HepG2 (cell line): ENCODE data around the gene MS4A1.
"Not testable (repeated sequence)": the region's sequence is repeated elsewhere in the genome, so short reads cannot be mapped to it uniquely, and the experiment has no call there.

Experiments used
- ATAD3A ChIP-seq: sonication (generic); formaldehyde crosslinking; IDR thresholded peaks from 2 replicates; pipeline ENCODE4 v1.4.0; 2020; ENCODE audit warnings: missing genetic modification reagents
- EP300 ChIP-seq, 3 experiments: sonication (generic) in 1 of 3; formaldehyde crosslinking in 1 of 3; IDR thresholded peaks; 2 replicates each; pipeline versions ENCODE4 v1.5.1 to v1.6.1; 2011 to 2020; ENCODE audit warnings: low read depth in 2 of 3, low read length in 2 of 3, borderline replicate concordance in 1 of 3, improper control_type of control experiment in 1 of 3, mild to moderate bottlenecking in 1 of 3, missing genetic modification reagents in 1 of 3, moderate library complexity in 1 of 3
- NFE2 ChIP-seq: sonication (generic); formaldehyde crosslinking; IDR thresholded peaks from 2 replicates; pipeline ENCODE4 v1.4.0; 2020; ENCODE audit warnings: missing genetic modification reagents
- NPAS2 ChIP-seq: sonication (generic); formaldehyde crosslinking; IDR thresholded peaks from 2 replicates; pipeline ENCODE4 v1.8.0; 2022; ENCODE audit warnings: mild to moderate bottlenecking, missing genetic modification reagents, borderline replicate concordance
- RFX5 ChIP-seq: IDR thresholded peaks from 2 replicates; pipeline ENCODE4 v1.6.1; 2011; ENCODE audit warnings: low read depth, low read length, improper control_type of control experiment
- TCF7L2 ChIP-seq: IDR thresholded peaks from 2 replicates; pipeline ENCODE4 v1.6.1; 2011; ENCODE audit warnings: mild to moderate bottlenecking, low read depth, low read length, moderate library complexity

- TF ChIP-seq EP300 (IDR thresholded peaks at IDR 0.05; ENCODE audit: low read depth in 2 of 2, low read length in 2 of 2); EP300 (CRISPR knock-in tag; IDR thresholded peaks at IDR 0.05; ENCODE audit: borderline replicate concordance); NFE2 (CRISPR knock-in tag); NPAS2 (CRISPR knock-in tag); ATAD3A (CRISPR knock-in tag); RFX5; TCF7L2: not testable (repeated sequence)
These were observed 54.0 kb downstream of the MS4A1 start for GRCh38 chr11:60509609-60510008.
